Limb (tissue), 2 donors: ENCODE measurements around the gene TUBG1.
"Not testable (repeated sequence)": the region's sequence is repeated elsewhere in the genome, so short reads cannot be mapped to it uniquely, and the experiment has no call there.

Experiments
- DNase-seq, 2 donors: peaks; one replicate each; pipeline ENCODE4 v3.0.0-alpha.2; 2016; ENCODE audit errors: extremely low spot score in 2 of 2

The TUBG1 gene

GRCh38 chr17:42623271-42623670 is 13.8 kb downstream of the TUBG1 start:
- DNase-seq = no peak

DNA sequence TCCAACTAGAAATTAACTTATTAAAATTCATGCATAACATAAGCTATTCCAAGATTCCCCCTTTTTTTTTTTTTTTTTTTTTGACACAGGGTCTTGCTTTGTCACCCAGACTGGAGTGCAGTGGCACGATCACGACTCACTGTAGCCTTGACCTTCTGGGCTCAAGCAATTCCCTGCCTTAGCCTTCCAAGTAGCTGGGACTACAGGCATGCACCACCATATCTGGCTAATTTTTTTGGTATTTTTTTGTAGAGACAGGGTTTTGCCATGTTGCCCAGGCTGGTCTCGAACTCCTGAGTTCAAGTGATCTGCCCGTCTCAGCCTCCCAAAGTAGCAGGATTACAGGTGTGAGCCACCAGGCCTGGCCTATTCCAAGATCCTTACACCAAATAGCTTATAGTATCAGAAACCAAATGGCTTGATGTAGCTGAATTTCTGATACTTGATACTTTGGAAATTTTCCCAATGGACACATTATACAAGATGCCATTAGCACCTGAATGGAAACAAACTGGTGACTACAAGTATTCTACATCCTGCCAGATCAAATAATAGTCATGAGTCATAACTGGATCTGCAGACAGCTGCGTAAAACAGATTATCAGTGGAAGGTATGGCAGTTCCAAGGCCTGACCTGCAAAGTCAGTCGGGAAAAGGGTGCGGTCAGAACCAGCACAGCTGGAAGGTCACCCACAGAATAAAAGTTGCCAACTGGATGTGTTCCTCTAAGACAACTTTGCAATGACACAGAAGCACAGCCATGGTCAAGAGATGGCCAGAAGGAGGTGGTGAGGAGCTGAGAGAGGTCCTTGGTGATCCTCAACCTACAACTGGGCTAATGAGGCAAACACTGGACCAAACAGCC is 14.5 kb downstream of the TUBG1 start:
- DNase-seq = no peak

- DNase-seq = not testable (repeated sequence)
Observed at GRCh38 chr17:42627032-42627764, 17.7 kb downstream of the TUBG1 start.

DNA sequence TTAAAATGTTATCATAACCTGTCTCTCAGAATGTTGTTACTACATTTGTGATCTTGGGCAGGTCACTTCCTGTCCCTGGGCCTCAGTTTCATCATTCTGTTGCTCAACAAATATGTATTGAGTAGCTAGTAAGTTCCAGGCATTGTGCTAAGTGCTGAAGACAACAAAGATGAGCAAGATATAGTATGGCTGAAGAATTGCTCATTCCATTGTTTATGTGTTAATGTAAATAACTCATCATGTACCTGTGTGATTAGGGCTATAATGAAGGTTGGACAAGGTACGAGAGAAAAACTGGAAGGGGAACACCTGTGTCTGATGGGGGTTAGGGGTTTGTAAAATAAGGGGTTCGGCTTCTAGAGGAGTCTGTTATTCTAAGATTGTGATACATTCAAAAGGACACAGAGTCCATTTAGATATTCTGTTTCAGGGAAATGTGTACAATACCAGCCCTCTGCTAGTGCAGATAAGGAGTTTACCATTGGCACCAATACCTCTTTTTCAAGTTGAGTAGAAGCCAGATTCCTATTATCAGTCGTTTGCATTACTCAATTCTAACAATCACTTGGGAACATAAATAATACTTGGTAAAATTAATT is 20.0 kb downstream of the TUBG1 start:
- DNase-seq = no peak

DNA sequence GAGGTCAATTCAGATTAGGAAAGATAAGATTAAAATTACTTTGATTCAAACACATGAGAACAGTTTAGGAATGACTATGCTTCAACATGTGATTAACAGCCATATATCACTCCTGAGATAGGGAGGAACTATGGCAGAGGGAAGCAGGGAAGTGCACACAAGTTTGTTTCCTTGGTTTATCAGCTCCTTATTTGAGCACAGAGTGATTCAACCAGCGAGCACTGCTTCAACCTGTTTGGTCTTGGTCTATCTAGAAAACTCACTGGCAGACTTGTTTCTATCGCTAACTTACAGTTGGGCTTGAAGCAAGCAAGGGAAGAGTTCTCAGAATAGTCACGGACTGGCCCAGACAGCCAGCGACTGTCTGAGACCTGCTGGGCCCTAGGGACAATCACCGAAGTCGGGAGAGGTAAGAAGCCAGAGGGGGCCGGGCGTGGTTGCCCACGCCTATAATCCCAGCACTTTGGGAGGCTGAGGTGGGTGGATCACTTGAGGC is 23.5 kb downstream of the TUBG1 start:
- DNase-seq = no peak

DNA sequence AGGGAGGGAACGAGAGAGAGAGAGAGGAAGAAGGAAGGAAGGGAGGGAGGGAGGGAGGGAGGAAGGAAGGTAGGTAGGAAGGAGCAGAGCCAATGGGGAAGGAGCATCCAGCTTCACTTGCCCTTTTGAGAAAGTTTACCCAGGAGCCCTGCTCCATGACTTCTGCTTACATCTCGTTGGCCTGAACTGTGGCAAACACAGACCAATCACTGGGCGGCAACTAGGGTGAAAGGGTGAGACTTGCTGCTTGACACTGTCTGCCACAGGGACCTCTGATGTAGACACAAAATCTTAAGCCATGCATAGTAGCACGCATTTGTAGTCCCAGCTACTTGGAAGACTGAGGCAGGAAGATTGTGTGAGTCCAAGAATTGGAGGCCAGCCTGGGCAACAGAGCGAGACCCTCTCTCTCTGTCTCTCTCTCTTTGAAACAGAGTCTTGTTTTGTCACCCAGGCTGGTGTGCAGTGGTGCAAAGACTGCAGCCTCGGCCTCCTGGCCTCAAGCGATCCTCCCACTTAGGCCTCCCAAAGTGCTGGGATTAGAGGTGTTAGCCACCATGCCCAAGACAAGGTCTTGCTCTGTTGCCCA is 30.1 kb downstream of the TUBG1 start:
- no peak for DNase-seq

GRCh38 chr17:42640121-42640520 is 30.6 kb downstream of the TUBG1 start:
- DNase-seq = no peak

- no peak for DNase-seq
Observed at GRCh38 chr17:42642336-42642735, 32.9 kb downstream of the TUBG1 start.

- no peak for DNase-seq
Observed at GRCh38 chr17:42647778-42648177, 38.3 kb downstream of the TUBG1 start.

DNA sequence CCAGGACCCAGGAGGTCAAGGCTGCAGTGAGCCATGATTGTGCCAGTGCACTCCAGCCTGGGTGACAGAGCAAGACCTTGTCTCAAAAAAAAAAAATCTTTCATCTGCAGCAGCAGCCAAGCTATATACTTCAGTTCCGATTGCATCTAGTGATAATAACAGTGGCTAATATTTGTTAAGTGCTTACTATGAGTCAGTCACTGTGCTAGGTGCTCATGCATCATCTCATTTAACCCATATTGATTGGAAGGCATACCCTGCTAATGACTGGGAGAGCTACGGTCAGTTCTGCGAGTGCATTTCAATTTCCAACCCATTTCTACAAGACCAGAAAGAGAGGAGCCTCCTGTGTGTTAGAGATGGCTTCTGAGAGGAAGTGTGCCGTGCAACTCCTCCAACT is 41.9 kb downstream of the TUBG1 start:
- DNase-seq = no peak

DNA sequence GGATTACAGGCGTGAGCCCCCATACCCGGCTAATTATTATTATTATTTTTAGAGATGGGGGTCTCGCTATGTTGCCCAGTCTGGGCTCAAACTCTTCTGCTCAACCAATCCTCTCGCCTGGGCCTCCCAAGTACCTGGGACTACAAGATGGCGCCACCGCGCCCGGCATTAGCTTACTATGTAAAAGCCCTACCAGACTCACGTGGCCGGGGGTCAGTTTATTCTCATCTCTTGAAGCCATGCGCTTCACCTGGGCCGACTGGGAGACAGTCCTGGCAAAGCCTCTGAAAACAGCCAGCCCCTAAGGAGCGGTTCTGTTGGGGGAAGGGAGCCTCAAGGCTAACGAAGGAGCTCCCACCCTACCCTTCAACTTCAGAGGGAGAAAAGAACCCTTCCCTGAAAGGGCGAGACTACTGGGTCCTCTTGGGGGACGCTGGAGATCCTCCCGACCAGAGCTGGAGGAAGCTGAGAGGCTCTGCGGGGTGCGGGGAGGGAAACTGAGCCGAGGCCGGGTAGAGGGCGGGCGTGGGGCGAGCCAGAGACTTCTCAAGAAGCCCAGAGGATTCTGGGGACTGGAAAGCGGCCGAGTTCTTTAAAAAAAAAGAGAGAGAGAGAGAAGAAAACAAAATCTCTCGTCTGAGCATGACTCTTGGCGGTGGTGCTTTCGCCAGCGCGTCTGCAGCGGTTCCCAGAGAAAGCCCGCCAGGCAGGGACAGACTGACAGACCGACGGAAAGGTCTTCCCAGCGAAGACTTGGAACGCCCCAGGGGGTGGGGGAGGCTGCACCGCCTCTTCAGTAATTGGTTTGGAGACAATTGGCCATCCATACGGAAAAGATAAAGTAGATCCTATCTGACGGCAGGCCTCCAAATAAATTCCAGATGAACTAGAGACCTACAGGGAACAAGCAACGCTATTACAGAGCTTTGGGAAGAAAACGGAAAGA is 44.0 kb downstream of the TUBG1 start:
- peak; percentile 74 for DNase-seq

- DNase-seq = no peak
Observed at GRCh38 chr17:42655528-42655927, 46.0 kb downstream of the TUBG1 start.

- no peak for DNase-seq
Observed at GRCh38 chr17:42657824-42658588, 48.5 kb downstream of the TUBG1 start.

GRCh38 chr17:42659079-42659931 is 49.8 kb downstream of the TUBG1 start, which contains the start of gene TUBG2:
Gene TUBG2 (plus strand): TSS chr17:42659284. CDS start chr17:42659504, 220 bp downstream.
- DNase-seq = peak; percentile 89 to 93

DNA sequence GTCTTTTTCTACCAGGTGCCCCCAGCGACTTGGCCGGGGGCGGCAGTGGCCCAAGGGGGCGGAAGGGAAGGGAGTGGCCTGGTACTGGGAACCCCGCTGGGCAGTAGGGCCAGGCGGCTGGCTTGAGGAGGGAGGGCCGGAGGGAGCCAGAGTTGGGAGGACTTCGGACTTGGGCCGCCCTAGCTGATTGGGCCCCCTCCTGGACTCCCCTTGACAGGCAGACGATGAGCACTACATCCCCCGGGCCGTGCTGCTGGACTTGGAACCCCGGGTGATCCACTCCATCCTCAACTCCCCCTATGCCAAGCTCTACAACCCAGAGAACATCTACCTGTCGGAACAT is 50.4 kb downstream of the TUBG1 start:
- DNase-seq = not testable (repeated sequence)

DNA sequence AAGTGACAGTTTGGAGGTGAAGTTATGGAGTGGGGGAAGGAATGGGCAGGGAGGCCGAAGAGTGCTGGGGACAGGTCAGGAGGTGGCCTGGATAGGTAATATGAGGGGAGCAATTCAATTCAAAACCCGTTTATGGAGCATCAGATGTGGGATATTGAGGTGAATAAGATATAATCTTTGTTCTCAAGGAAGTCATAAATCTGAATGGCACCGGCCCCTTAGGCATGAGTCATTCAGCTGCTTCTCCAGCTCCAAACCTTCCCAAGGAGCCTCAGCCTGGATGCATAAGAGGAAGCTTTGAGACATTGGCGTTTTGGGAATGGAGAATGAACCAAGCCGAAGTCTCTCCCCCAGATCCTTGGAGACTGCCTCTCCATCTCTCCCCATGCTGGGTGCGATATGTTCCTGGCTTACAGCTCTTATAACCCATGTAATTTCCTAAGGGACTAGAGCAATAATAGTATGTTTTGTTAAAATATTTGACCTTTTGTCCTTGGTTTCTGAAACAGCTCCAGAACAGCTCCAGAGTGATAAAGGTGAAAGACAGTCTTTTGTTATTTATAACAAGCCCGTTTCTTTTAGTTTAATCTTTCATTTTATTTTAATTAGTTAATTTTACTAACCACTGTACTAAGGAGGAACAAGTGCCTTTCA is 51.3 kb downstream of the TUBG1 start:
- no peak for DNase-seq
